Stimulated activated CD4-positive, alpha-beta T cell treated with anti-CD3 and anti-CD28 coated beads, TNF-alpha, amount 100 ng/mL, for 48 hours (primary cell): ENCODE results near the gene SPDYA.
"Not testable (repeated sequence)": the region's sequence is repeated elsewhere in the genome, so short reads cannot be mapped to it uniquely, and the experiment has no call there.

ENCODE experiments used
- DNase-seq, 3 donors: peaks; one replicate each; pipeline ENCODE4 v3.0.0-alpha.2; 2020; ENCODE audit warnings: low read depth in 3 of 3

SPDYA gene

GRCh38 chr2:28810384-28811285, at the start of gene SPDYA:
Gene SPDYA (plus strand): TSS chr2:28810834. CDS start chr2:28816015, 5,181 bp downstream.
- DNase-seq, result peak; percentile 59 to 78 (median 67)

- DNase-seq, result no peak
Observed at GRCh38 chr2:28761420-28761819, 49.2 kb upstream of the SPDYA start.

GRCh38 chr2:28764909-28765711, 45.5 kb upstream of the SPDYA start:
- no peak for DNase-seq

- DNase-seq, result no peak
Observed at GRCh38 chr2:28766070-28766469, 44.6 kb upstream of the SPDYA start.

GRCh38 chr2:28767337-28767736, 43.3 kb upstream of the SPDYA start:
- DNase-seq, result no peak

- no peak for DNase-seq
Observed at GRCh38 chr2:28768422-28768821, 42.2 kb upstream of the SPDYA start.

- DNase-seq, result no peak
Observed at GRCh38 chr2:28768952-28769351, 41.7 kb upstream of the SPDYA start.

GRCh38 chr2:28772351-28772750, 38.3 kb upstream of the SPDYA start:
- DNase-seq, result no peak

GRCh38 chr2:28776471-28776870, 34.2 kb upstream of the SPDYA start:
- no peak for DNase-seq

GRCh38 chr2:28778392-28778791, 32.2 kb upstream of the SPDYA start:
- no peak for DNase-seq

GRCh38 chr2:28779001-28779400, 31.6 kb upstream of the SPDYA start:
- no peak for DNase-seq

GRCh38 chr2:28780496-28780895, 30.1 kb upstream of the SPDYA start:
- DNase-seq, result no peak

- DNase-seq, result no peak
Observed at GRCh38 chr2:28782423-28782822, 28.2 kb upstream of the SPDYA start.

- not testable (repeated sequence) for DNase-seq
Observed at GRCh38 chr2:28784570-28784969, 26.1 kb upstream of the SPDYA start.

GRCh38 chr2:28796620-28797019, 14.0 kb upstream of the SPDYA start:
- DNase-seq, result no peak

- DNase-seq, result no peak
Observed at GRCh38 chr2:28801726-28802125, 8.9 kb upstream of the SPDYA start.

- no peak for DNase-seq
Observed at GRCh38 chr2:28802975-28803429, 7.6 kb upstream of the SPDYA start.

GRCh38 chr2:28809927-28810326, 707 bp upstream of the SPDYA start:
- DNase-seq, result no peak

- no peak for DNase-seq
Observed at GRCh38 chr2:28818053-28818452, 7.4 kb downstream of the SPDYA start.

- DNase-seq, result peak; percentile 21 to 65 (median 44)
Observed at GRCh38 chr2:28821295-28821958, 10.8 kb downstream of the SPDYA start.

GRCh38 chr2:28822036-28822435, 11.4 kb downstream of the SPDYA start:
- DNase-seq, result no peak

- no peak for DNase-seq
Observed at GRCh38 chr2:28824207-28824606, 13.6 kb downstream of the SPDYA start.
